Neural progenitor cell (in vitro differentiated cells): ENCODE data around the gene NEK1. TPM values are rescaled to one million over a fixed set of nuclear protein-coding genes. Genes with fewer than 3 reads are reported as not detected.

Experiments
- DNase-seq: peaks from one replicate; pipeline ENCODE4 v3.0.0-alpha.2; 2016; ENCODE audit warnings: low spot score
- H2AFZ ChIP-seq: fragments of 200-600 bp; sonication (generic); replicated peaks from 2 replicates; pipeline ENCODE4 v1.6.1; 2016; ENCODE audit warnings: antibody characterized with exemption
- H3F3A ChIP-seq: fragments of 200-600 bp; sonication (generic); 2 replicates; pipeline ENCODE4 v1.6.1; 2016; ENCODE audit warnings: antibody characterized with exemption, low read depth
- H3K27ac ChIP-seq: fragments of 200-600 bp; sonication (generic); 2 replicates; pipeline ENCODE4 v1.5.1; 2016; ENCODE audit warnings: mild to moderate bottlenecking
- H3K27me3 ChIP-seq: fragments of 200-600 bp; sonication (generic); 2 replicates; pipeline ENCODE4 v1.6.1; 2016; ENCODE audit warnings: mild to moderate bottlenecking, moderate library complexity
- H3K36me3 ChIP-seq: fragments of 200-600 bp; sonication (generic); 2 replicates; pipeline ENCODE4 v1.5.1; 2016
- H3K4me1 ChIP-seq: fragments of 200-600 bp; sonication (generic); 2 replicates; pipeline ENCODE4 v1.6.1; 2016; ENCODE audit warnings: mixed run types
- H3K4me2 ChIP-seq: fragments of 200-600 bp; sonication (generic); 2 replicates; pipeline ENCODE4 v1.6.1; 2016
- H3K4me3 ChIP-seq: fragments of 200-600 bp; sonication (generic); 2 replicates; pipeline ENCODE4 v1.5.1; 2016
- H3K79me2 ChIP-seq: fragments of 200-600 bp; sonication (generic); 2 replicates; pipeline ENCODE4 v1.6.1; 2016; ENCODE audit warnings: low read depth
- H3K9ac ChIP-seq: fragments of 200-600 bp; sonication (generic); 2 replicates; pipeline ENCODE4 v1.6.1; 2016
- H3K9me3 ChIP-seq: fragments of 200-600 bp; sonication (generic); 2 replicates; pipeline ENCODE4 v1.5.1; 2016; ENCODE audit warnings: low read depth
- H4K20me1 ChIP-seq: fragments of 200-600 bp; sonication (generic); 2 replicates; pipeline ENCODE4 v1.6.1; 2016; ENCODE audit warnings: low read depth
- H3K27ac Mint-ChIP-seq: 3 replicates; pipeline ENCODE4 v1.8.0; 2021; ENCODE audit warnings: mixed read lengths
- H3K27me3 Mint-ChIP-seq: 2 replicates; pipeline ENCODE4 v1.8.0; 2022; ENCODE audit warnings: low read depth, mild to moderate bottlenecking, inconsistent platforms, moderate library complexity, mixed read lengths; ENCODE audit not compliant: insufficient read depth
- H3K36me3 Mint-ChIP-seq: 3 replicates; pipeline ENCODE4 v1.8.0; 2021; ENCODE audit warnings: mixed read lengths
- H3K4me1 Mint-ChIP-seq: 3 replicates; pipeline ENCODE4 v1.8.0; 2021; ENCODE audit warnings: mixed read lengths
- H3K4me3 Mint-ChIP-seq: 3 replicates; pipeline ENCODE4 v1.8.0; 2021; ENCODE audit warnings: mild to moderate bottlenecking, moderate library complexity, mixed read lengths
- H3K9me3 Mint-ChIP-seq: 3 replicates; pipeline ENCODE4 v1.8.0; 2020; ENCODE audit warnings: mixed read lengths
- EZH2 ChIP-seq: fragments of 200-600 bp; sonication (generic); IDR thresholded peaks from 2 replicates; pipeline ENCODE4 v1.6.1; 2017; ENCODE audit warnings: antibody characterized with exemption, mild to moderate bottlenecking, moderate library complexity
- EZH2phosphoT487 ChIP-seq: fragments of 200-600 bp; sonication (generic); IDR thresholded peaks from 2 replicates; pipeline ENCODE4 v1.6.1; 2017; ENCODE audit warnings: antibody characterized with exemption
- total RNA-seq: library from RNA; depleted of rRNA; stranded (reverse); fragments of >200 nt; gene quantifications from 2 replicates; pipeline ENCODE4 v1.2.3, GENCODE V29; 2015; ENCODE audit warnings: low replicate concordance
- TF ChIP-seq, protein P1 (sequence below): fragments of 200-600 bp; sonication (generic); IDR thresholded peaks from 2 replicates; pipeline ENCODE4 v1.5.1; 2017; ENCODE audit warnings: antibody characterized with exemption, mild to moderate bottlenecking

The NEK1 gene
- total RNA-seq, 1 donor from 2014 or later, result 12.1 TPM

DNA sequence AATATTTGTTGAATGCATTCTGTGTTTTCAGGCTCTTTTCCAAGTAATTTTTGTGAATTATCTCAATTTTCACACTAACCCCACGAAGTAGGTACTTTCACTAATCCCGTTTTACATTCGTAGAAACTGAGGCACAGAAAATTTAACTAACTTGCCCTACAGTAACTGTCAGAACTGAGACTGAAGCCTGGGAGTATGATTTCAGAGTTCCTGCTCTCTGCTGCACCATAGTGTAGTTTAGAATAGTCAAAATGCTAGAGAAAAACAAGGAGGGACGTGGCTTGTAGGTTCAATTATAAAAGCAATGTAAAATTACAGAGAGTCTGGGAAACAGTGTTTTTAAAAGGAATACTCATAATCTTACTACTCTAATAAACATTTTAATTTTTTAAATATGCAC lies 10.2 kb upstream of the NEK1 start:
- H3K4me1 ChIP-seq, result peaks cover 15% of the 10 kb centered on the region
- no peak overlapping the region for H3K9ac ChIP-seq
- peaks cover 8% of the 10 kb centered on the region for H3F3A ChIP-seq
- no peak overlapping the region for H2AFZ ChIP-seq
- Mint-ChIP-seq H3K4me1 (peaks cover 17% of the 10 kb centered on the region), H3K27me3 (no peaks in the 10 kb centered on the region), H3K9me3 (no peaks in the 10 kb centered on the region), H3K27ac (no peak overlapping the region), H3K36me3 (peaks cover 2% of the 10 kb centered on the region), H3K4me3 (peak overlapping the region; percentile 93)
- peaks cover 72% of the 10 kb centered on the region for H3K79me2 ChIP-seq
- peaks cover 26% of the 10 kb centered on the region for H4K20me1 ChIP-seq
- H3K36me3 ChIP-seq, result no peaks in the 10 kb centered on the region
- no peak for DNase-seq
- no peaks in the 10 kb centered on the region for H3K9me3 ChIP-seq
- peak overlapping the region; percentile 85 for H3K4me3 ChIP-seq
- TF ChIP-seq EZH2 (no peak), EZH2phosphoT487 (no peak)
- TF ChIP-seq, protein P1, sequence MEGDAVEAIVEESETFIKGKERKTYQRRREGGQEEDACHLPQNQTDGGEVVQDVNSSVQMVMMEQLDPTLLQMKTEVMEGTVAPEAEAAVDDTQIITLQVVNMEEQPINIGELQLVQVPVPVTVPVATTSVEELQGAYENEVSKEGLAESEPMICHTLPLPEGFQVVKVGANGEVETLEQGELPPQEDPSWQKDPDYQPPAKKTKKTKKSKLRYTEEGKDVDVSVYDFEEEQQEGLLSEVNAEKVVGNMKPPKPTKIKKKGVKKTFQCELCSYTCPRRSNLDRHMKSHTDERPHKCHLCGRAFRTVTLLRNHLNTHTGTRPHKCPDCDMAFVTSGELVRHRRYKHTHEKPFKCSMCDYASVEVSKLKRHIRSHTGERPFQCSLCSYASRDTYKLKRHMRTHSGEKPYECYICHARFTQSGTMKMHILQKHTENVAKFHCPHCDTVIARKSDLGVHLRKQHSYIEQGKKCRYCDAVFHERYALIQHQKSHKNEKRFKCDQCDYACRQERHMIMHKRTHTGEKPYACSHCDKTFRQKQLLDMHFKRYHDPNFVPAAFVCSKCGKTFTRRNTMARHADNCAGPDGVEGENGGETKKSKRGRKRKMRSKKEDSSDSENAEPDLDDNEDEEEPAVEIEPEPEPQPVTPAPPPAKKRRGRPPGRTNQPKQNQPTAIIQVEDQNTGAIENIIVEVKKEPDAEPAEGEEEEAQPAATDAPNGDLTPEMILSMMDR, result no peak
- H3K4me2 ChIP-seq, result peak overlapping the region; percentile 99
- H3K27ac ChIP-seq, result no peak overlapping the region
- H3K27me3 ChIP-seq, result no peaks in the 10 kb centered on the region

DNA sequence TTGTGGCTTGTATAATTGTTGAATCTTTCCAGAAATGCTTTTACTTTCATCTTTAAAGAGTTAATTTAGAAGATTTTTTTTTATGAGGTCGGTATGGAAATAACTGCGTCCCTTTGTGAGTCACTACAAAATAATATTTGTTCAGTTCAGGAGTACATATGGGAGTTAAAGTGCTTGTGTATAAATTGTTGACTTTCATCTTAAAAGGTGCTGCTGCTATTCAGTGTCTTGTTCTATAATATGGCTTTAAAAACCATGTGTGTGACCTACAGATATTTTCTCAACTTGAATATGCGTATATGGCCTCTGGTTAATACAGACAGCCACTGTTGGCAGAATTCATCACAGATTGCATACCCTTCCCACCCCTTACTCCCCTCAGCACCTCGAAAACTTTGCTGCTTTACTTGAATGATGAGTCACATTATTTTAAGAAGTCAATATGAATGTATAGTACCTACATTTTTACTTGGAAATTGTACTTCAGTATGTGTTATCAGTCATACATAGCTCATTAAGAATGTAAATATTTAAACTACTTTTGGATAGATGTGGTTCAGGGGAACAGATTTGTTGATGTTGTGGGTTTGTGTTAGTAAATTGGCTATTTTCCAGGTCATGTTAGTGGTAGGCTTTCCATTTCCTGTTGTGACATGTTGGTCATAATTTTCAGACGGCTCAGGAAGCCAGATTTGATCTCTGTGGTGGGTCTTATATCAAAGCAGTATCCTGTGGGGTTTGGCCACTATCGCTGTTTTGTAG lies 9.5 kb upstream of the NEK1 start:
- Histone ChIP-seq H3K4me2 (peak overlapping the region; percentile 99), H3K9me3 (no peaks in the 10 kb centered on the region), H2AFZ (no peak overlapping the region), H3K27ac (no peak overlapping the region), H3K9ac (peak overlapping the region; percentile 89), H3K36me3 (no peaks in the 10 kb centered on the region), H4K20me1 (peaks cover 20% of the 10 kb centered on the region), H3K27me3 (no peaks in the 10 kb centered on the region), H3F3A (peaks cover 8% of the 10 kb centered on the region), H3K79me2 (peaks cover 65% of the 10 kb centered on the region), H3K4me3 (peak overlapping the region; percentile 85), H3K4me1 (peaks cover 15% of the 10 kb centered on the region)
- TF ChIP-seq, protein P1, result no peak
- TF ChIP-seq EZH2, result no peak
- no peak for TF ChIP-seq EZH2phosphoT487
- Mint-ChIP-seq H3K4me3 (peak overlapping the region; percentile 93), H3K36me3 (peaks cover 2% of the 10 kb centered on the region), H3K27me3 (no peaks in the 10 kb centered on the region), H3K27ac (peak overlapping the region; percentile 62), H3K4me1 (peaks cover 17% of the 10 kb centered on the region), H3K9me3 (no peaks in the 10 kb centered on the region)
- DNase-seq, result no peak

DNA sequence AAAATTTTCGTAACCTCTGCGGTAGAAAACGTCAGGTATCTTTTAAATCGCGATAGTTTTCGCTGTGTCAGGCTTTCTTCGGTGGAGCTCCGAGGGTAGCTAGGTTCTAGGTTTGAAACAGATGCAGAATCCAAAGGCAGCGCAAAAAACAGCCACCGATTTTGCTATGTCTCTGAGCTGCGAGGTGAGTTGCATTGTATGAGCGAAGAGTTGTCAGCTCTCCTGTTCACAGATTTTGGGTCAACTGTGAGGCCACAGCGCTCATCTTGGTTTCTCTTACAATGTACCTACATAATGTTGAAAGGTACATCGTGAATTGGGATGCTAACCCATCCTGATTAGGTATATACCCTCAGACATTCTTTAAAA lies 8.5 kb upstream of the NEK1 start:
- Histone ChIP-seq H4K20me1 (peaks cover 10% of the 10 kb centered on the region), H3K4me1 (peaks cover 15% of the 10 kb centered on the region), H3K36me3 (no peaks in the 10 kb centered on the region), H3K27ac (peak overlapping the region; percentile 87), H3K79me2 (peaks cover 55% of the 10 kb centered on the region), H2AFZ (peak overlapping the region; percentile 71), H3K4me2 (peak overlapping the region; percentile 99), H3K9ac (peak overlapping the region; percentile 89), H3K4me3 (peak overlapping the region; percentile 85), H3K9me3 (no peaks in the 10 kb centered on the region), H3F3A (peaks cover 8% of the 10 kb centered on the region), H3K27me3 (no peaks in the 10 kb centered on the region)
- H3K4me3 Mint-ChIP-seq, result peak overlapping the region; percentile 93
- no peaks in the 10 kb centered on the region for H3K27me3 Mint-ChIP-seq
- peak; percentile 40 for DNase-seq
- H3K27ac Mint-ChIP-seq, result peak overlapping the region; percentile 97
- H3K36me3 Mint-ChIP-seq, result peaks cover 2% of the 10 kb centered on the region
- H3K4me1 Mint-ChIP-seq, result peaks cover 17% of the 10 kb centered on the region
- TF ChIP-seq EZH2 (no peak), EZH2phosphoT487 (no peak)
- TF ChIP-seq, protein P1, result no peak
- H3K9me3 Mint-ChIP-seq, result no peaks in the 10 kb centered on the region
